NOMO-1 treated with dmso at 0.1 percent for 144 hours (cell line): ENCODE data around the gene PLA2G2A.
"Not testable (repeated sequence)": the region's sequence is repeated elsewhere in the genome, so short reads cannot be mapped to it uniquely, and the experiment has no call there.

Source experiments
- DNase-seq: peaks from one replicate; lab custom pipeline; 2025; ENCODE audit not compliant: unreplicated experiment; lab: John Stamatoyannopoulos, UW

PLA2G2A gene, protein sequence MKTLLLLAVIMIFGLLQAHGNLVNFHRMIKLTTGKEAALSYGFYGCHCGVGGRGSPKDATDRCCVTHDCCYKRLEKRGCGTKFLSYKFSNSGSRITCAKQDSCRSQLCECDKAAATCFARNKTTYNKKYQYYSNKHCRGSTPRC

DNA sequence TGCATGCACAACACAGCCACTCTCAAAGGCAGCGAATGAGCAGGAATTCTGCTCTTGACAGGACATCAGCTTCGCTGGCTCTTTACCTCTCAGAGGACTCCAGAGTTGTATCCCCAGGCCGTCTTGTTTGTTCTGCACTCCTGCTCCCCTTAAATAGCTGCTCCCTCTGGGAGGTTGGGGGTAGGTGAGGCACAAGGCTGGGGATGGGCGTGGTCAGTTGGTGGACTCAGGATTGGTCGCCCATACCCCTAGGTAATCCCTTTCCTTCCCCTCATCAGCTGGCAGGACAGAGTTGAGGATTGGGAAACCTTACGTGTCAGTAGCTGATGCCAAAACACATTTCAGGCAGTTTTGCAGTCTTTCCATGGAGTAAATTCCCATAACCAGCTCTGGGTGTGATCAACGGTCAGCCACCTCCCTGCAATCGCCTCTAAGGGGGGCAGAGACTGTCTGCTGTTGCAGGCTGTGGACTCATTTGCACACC lies at the start of gene PLA2G2A:
Gene PLA2G2A (minus strand): TSS at position 125 of the 484 bp plus-strand sequence. CDS start 845 bp downstream, outside the sequence.
- DNase-seq, result no peak

DNA sequence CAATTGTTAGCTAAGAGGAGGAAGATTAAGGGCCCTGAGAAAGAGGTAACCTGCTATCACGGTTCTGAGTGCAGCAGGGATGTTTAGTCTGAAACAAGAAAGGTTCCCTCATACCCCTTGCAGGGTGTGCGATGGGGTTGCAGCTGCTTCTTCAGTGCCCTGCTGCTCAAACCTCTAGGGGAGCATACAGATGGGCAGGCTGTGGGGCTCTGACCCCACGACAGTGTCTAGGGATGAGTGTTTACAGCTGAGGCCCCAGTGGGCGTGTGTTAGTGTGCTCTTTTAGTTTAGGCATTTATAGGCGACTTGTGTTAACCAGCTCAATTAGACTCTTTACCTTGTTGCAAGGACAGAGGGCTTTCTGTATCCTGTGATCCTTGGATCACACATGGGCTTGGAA lies 49.3 kb upstream of the PLA2G2A start:
- no peak for DNase-seq

DNA sequence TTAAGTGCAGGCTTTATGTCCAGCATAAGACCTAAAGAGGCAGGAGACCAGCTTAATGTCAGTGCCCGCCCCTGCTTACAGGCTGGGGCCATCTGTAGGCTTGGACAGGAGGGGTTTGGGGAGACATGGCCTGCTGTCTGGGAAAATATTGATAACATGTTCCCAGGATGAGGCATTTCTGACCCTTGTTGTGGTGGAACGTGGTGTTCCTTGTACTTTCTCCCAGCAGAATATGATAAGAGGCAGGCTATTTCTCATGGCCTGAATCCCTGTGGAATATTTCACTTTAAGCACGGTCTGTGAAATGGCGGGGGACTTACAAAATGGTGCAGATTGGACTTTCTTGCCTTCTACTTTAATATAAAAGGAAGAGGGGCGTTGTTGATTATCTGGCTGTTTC lies 48.7 kb upstream of the PLA2G2A start:
- no peak for DNase-seq

DNA sequence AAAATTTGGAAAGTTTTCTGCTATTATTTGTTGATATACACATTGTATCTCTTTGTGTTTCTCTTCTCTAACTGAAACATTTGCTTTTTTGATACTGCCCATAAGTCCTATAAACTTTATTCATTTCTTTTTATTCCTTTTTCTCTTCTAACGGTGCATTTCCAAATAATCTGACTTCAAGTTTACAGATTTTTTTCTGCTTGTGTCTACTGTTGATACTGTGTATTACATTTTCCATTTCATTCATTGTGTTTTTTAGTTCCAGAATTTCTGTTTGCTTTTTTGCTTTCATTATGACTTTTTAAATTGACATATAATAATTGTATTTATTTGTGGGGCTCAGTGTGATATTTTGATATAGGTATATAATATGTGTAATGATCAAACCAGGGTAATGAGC lies 38.3 kb upstream of the PLA2G2A start:
- DNase-seq, result no peak

DNA sequence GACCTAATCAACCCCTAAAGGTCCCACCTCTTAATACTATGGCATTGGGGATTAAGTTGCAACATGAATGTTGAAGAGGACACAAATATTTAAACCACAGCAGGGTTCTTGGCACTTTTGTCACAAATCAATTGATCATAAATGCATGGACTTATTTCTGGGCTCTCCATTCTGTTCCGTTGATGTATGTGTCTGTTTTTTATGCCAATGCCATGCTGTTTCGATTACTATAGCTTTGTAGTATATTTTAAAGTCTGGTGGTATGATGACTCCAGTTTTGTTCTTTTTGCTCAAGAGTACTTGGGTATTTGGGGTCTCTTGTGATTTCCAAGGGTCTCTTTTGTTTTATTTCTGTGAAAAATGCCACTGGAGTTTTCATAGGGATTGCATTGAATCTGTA lies 34.7 kb upstream of the PLA2G2A start:
- DNase-seq, result no peak

DNA sequence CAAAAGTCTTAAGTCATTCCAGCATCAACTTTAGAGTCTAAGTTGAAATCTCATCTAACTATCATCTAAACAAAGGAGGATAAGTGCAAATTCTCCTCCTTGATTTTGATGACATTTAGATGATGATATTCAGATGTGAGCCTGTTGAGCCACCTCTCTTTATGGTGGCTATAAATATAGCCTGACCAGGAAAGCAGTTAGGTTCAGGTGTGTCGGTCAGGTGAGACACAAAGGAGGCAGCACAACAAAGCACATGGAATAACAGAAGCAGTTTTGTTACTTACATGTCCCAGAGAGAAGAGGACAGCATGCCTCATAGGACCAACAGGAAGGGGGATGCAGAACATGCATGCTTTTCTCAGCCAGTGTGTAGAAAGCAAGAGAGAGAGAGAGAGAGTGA lies 30.6 kb upstream of the PLA2G2A start:
- DNase-seq, result no peak

DNA sequence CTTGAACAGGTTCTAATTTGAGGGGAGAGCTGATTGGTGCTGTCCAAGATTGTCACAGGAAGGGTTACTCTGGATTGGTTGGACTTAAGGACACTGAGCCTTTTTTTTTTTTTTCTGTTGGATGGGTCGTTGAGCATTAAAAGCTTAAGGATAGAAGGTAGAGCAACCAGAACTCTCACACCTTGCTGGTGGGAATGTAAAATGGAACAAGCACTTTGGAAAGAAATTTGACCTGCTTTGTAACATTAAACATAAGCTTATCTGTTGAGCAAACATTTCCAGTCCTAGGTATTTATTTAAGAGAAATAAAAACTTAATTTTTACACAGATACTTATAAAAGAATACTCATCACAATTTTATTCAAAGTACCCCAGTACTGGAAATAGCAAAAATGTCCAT lies 29.8 kb upstream of the PLA2G2A start:
- no peak for DNase-seq

DNA sequence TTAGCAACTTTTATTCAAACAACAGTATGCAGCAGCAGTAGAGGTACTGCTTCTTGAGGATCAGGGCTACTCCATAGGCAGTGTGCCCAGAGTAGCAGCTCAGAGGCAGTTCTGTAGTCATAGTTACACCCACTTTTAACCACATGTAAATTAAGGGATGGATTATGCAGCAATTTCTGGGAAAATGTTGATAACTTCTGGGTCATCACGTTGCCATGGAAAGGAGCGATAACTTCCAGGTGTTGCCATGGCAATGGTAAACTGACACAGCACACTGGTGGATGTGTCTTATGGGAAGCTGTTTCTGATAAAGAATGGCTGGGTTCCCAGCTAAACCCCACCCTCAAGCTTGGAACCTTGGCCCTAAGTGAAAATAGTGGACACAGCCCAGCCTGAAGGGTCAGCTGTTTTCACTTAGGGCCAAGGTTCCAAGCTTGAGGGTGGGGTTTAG lies 29.0 kb upstream of the PLA2G2A start:
- no peak for DNase-seq

DNA sequence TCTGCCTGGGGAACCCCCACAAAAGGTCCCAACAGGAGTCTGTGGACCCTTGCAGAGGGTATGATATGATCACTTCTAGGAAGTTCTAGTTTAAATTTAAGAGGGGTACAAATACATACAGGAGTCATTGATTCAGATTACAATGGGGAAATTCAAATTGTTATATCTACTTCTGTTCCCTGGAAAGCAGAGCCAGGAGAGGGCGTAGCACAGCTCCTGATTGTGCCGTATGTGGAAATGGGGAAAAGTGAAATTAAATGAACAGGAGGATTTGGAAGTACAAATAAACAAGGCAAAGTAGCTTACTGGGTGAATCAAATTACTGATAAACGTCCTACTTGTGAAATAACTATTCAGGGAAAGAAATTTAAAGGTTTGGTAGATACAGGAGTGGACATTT lies 19.4 kb upstream of the PLA2G2A start:
- not testable (repeated sequence) for DNase-seq

DNA sequence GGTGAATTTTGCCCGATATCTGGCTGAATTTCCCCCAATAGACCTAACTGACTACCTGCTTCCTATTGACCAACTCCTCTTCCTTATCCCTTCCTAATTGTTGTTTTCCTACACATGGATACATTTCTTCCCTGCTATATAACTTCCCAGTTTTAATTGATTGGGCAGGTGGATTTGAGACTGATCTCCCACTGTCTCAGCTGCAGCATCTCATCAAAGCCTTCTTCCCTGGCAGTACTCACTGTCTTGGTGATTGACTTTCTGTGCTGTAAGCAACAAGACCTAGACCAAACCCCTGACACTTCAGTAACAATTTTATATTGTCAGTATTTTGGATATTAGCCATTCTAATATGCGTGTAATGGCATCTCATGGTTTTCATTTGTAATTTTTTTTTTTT lies 11.3 kb upstream of the PLA2G2A start:
- DNase-seq, result no peak

DNA sequence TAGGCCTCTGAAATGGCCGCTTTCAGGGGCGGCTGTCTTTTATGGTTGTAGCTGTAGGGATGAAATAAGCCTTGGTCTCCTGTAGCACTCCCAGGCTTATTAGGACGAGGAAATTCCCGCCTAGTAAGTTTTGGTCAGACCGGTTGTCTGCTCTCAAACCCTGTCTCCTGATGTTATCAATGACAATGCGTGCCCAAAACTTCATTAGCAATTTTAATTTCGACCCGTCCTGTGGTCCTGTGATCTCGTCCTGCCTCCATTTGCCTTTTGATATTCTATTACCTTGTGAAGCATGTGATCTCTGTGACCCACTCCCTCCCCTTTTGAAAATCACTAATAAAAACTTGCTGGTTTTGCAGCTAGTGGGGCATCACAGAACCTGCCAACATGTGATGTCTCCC lies 10.8 kb upstream of the PLA2G2A start:
- DNase-seq, result not testable (repeated sequence)

DNA sequence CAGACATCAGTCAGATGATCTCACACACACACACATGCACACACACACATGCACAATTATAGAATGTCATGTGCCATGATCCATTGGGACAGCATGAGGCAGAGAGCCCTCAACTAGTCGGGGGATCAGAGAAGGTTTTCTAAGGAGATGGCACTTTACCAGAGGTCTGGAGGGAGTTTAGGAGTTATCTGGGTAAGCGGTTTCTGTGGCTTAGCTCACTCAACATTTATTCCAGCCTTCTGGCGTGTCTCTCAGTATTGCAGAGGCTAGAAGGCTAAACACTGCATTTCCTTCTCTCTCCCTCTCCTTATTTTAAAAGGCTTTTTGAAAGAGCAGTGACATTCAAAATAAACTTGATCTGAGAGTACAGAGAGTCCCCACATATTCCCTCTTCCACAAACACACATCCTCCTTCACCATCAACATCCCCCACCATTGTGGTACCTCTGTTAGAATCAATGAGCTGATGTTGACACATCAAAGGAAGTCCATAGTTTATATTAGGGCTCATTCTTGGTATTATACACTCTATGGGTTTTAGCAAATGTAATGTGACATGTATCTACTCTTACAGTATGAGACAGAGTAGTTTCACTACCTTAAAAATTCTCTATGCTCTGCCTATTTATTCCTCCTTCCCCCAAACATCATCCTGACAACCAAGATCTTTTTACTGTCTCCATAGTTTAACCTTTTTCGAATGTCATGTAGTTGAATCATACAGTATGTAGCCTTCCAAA lies 9.0 kb upstream of the PLA2G2A start:
- DNase-seq, result no peak

DNA sequence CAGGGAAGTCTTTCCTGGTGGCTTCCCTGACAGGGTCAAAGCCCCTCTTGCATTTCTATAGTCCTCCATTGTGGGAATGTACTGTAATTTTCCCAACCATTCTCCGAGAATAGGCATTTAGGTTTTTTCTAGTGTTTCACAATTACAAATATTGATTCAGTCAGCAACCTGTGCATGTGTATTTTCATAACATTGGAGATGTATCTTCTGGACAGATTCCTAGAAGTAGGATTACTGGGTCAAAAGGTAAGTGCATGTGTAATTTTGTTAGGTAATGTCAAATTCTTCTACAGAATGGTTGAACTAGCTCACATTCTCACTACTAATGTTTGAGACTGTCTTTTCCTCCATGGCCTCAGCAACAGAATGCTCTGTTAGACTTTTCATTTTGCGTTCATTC lies 8.3 kb upstream of the PLA2G2A start:
- DNase-seq, result no peak

DNA sequence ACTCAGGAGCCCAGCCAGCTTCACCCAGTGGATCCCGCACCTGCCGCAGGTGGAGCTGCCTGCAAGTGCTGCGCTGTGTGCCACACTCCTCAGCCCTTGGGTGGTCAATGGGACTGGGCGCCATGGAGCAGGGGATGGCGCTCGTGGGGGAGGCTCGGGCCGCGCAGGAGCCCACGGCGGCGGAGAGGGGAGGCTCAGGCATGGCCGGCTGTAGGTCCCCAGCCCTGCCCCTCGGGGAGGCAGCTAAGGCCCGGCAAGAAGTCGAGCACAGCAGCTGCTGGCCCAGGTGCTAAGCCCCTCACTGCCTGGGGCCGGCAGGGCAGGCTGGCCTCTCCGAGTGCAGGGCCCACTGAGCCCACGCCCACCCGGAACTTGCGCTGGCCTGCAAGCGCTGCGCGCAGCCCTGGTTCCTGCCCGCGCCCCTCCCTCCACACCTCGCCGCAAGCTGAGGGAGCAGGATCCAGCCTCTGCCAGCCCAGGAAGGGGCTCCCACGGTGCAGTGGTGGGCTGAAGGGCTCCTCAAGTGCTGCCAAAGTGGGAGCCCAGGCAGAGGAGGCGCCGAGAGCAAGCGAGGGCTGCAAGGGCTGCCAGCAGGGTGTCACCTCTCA lies 5.1 kb upstream of the PLA2G2A start:
- not testable (repeated sequence) for DNase-seq

DNA sequence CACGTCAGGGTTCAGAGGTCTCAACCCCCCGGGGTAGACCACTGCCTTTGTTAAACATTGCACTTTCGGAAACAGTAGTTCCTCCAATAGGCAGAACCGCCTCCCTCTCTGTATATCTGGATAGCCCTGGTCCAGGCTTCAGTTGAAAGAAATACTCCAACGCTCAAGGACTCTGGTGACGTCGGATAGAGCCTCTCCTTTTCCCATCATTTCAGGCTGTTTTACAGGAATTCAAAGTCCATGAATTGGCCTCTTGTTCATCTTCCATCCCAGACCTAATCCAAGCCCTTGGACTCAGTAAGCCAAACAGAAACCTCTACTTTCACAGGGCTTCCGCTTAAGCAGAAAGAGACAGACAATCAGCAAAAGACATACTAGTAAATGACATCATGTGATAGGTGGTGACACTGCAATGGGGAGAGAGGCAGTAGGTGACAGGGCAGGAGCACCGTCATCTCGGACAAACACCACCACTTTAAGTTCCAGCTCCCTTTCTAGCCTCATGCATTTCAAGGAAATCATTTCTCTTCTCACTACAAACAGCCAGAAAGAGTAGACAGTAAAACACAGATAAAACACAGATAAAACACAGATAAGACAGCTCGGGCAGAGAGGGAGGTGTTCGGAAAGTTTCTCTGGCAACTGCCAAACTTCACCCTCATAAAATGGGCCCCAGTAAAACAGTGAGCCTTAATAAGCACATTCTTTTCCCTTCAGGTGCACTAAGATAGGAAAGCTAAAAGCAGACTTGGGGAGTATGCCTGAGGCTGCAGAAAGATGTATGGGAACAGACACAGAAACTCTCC lies 2.3 kb upstream of the PLA2G2A start:
- no peak for DNase-seq

DNA sequence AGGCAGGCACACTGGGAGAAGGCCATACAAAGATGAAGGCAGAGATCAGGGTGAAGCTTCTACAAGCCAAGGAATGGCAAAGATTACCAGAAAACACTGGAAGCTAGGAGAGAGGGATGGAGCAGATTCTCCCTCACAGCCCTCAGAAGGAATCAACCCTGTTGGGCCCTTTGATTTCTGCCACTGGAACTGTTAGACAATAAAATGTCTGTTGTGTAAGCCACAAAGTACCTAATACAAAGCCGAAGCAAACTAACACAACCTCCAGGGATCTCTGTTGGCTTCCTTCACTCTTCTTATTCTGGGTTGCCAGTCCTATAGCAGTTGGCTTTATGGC lies 1.7 kb upstream of the PLA2G2A start:
- no peak for DNase-seq

DNA sequence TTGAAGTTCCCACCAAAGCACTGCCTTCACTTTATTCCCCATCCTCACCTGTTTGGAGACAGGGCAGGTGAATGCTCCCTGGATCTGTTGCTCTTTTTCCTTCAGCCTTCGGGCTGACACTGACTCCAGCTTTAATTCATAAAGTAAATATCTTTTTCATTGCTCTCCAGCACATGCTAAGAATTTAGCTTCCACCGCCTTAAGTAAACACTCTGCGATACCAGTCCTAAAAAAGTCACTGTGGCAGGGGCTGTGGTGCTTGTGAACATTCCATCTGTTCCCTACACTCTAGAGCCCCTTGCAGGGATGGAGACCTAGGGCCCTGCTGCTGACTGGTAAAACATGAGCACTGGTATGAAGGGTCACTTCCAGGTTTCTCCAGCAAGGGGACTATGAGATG lies 896 bp upstream of the PLA2G2A start:
- no peak for DNase-seq

DNA sequence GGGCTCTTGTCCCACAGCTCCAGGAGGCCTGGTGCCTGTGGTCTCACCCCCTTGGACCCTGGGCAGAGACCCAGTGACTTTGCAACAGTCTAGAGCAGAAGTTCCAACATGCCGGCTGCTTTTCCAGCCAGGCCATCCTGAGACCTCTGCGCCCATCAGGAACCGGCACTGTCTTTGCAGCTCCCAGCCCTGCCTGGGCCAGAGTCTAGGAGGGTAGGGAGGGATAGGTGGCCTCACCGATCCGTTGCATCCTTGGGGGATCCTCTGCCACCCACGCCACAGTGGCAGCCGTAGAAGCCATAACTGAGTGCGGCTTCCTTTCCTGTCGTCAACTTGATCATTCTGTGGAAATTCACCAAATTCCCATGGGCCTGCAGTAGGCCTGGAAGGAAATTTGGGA lies 1.3 kb downstream of the PLA2G2A start:
- DNase-seq, result no peak

DNA sequence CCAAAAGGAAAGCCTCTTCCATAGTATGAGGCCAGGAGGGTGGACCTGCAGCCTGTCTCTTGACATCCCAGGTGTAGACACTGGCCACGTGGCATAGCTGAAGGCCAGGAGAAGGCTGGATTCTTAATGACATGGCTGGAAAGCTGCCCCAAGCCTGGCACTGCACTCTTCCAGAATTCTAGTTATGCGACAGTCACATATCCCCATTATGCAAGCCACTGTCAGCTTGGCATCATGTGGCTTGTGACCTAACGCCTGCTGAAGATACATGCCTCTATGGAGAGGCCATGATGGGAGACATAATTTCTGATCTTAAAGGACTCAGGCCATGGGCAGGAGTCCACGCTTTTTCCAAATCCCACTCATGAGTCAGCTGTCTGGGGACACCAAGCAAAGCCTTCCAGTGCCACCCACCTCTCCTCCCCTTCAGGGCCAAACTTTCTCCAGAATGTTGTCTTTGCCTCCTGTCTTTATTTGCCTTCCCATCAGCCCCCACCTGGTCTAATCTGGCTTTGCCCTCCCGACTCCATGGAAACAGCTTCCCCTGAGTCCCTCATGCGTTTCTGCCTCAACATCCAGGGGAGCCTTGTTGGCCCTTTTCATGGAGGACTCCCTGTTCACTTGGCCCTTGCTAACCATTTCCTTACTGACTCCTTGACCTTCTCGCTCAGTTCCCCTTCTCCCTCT lies 3.0 kb downstream of the PLA2G2A start:
- DNase-seq, result no peak

DNA sequence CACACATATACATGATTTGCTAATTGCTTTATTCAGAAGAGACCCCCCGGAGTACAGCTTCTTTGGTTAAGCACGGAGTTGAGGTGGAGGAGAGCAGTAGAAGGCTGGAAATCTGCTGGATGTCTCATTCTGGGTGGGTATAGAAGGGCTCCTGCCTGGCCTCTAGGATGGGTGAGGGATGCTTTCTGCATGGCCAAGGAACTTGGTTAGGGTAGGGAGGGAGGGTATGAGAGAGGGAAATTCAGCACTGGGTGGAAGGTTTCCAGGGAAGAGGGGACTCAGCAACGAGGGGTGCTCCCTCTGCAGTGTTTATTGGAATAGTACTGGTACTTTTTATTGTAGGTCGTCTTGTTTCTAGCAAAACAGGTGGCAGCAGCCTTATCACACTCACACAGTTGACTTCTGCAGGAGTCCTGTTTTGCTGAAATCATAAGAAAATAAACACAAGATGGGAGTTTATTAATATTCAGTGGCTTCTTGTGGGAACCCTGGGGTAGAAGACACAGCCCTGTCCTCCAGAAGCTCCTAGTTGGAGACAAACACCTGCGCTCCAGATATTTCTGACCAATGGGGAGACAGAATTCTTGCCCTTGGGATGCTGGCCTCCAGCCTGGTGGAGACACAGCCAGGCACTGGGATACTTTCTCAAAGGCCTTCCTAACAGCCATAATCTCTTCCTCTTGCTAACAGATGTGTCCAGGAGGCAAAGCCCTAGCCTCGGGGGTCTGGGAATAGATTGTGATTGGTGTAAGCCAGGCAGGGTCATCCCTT lies 3.8 kb downstream of the PLA2G2A start:
- DNase-seq, result no peak
